WTC11 (cell line): Measurements from ENCODE around the gene TBC1D17.

Source experiments
- CTCF ChIP-seq: fragments of 200-600 bp; IDR thresholded peaks from 2 replicates; pipeline ENCODE4 v1.8.0; 2022; ENCODE audit warnings: antibody characterized with exemption
- NFYB ChIP-seq: sonication (generic); formaldehyde crosslinking; conservative IDR thresholded peaks from 2 replicates; pipeline ENCODE4 v1.8.0; 2022; ENCODE audit warnings: low read depth, missing genetic modification reagents
- TF ChIP-seq, protein P1 (sequence below): sonication (generic); formaldehyde crosslinking; IDR thresholded peaks from 2 replicates; pipeline ENCODE4 v1.8.0; 2022; ENCODE audit warnings: mild to moderate bottlenecking, missing genetic modification reagents

DNA sequence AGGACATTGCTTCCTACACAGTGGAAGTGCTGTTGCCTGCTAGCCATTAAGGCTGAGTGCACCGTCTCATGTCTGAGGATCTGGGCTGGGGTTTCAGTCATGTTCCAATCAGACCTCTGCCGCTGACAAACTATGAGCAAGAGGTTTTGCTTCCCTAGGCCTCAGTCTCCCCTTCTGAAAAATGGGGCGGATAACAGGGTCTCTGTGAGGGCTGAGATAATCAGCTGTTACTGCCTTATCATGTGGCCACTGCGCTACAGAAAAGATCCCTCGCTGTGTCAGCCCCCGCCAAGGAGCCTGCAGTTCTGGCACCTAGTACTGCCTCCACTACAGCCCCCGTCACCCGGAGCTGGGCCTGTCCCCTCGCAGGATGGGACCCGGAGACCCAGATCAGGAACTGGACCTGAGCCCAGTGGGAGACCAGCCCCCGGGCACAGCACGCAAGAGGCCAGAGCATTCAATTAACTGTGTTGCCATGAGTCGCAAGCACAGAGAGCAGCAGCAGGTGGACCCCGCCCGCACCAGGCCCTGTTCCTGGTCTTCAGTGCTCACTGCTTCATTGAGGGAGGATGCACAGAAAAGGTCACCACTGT, 7.1 kb upstream of the TBC1D17 start:
- TF ChIP-seq CTCF (no peak), NFYB (CRISPR knock-in tag) (no peak)
- TF ChIP-seq, protein P1, sequence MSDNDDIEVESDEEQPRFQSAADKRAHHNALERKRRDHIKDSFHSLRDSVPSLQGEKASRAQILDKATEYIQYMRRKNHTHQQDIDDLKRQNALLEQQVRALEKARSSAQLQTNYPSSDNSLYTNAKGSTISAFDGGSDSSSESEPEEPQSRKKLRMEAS (CRISPR knock-in tag) = no peak
